NT2/D1 (cell line): Measurements from ENCODE around the gene CWC25.

ENCODE experiments used
- DNase-seq: peaks from one replicate; pipeline ENCODE4 v3.0.0-alpha.2; 2011; ENCODE audit warnings: low read depth, low spot score
- H3K27me3 ChIP-seq: 2 replicates; pipeline ENCODE4 v1.6.0; 2011; ENCODE audit warnings: mild to moderate bottlenecking; ENCODE audit not compliant: insufficient read length, insufficient read depth
- H3K36me3 ChIP-seq: 2 replicates; pipeline ENCODE4 v1.6.1; 2011; ENCODE audit warnings: mild to moderate bottlenecking, low read length, mixed read lengths; ENCODE audit not compliant: insufficient read depth, insufficient read length
- H3K4me1 ChIP-seq: 2 replicates; pipeline ENCODE4 v1.5.1; 2011; ENCODE audit not compliant: insufficient read depth, insufficient read length
- H3K4me3 ChIP-seq: 2 replicates; pipeline ENCODE4 v1.5.1; 2011; ENCODE audit warnings: low read depth; ENCODE audit not compliant: insufficient read length
- H3K9ac ChIP-seq: 2 replicates; pipeline ENCODE4 v1.6.0; 2011; ENCODE audit warnings: low read depth; ENCODE audit not compliant: insufficient read length
- H3K9me3 ChIP-seq: 2 replicates; pipeline ENCODE4 v1.5.1; 2011; ENCODE audit warnings: mild to moderate bottlenecking, low read length; ENCODE audit not compliant: insufficient read depth
- SUZ12 ChIP-seq: IDR thresholded peaks from 2 replicates; pipeline ENCODE4 v1.6.1; 2011; ENCODE audit not compliant: insufficient read length, insufficient read depth; ENCODE audit errors: extremely low read depth
- YY1 ChIP-seq: IDR thresholded peaks from 2 replicates; pipeline ENCODE4 v1.6.1; 2011; ENCODE audit not compliant: insufficient read length, insufficient read depth
- ZNF274 ChIP-seq: IDR thresholded peaks from 2 replicates; pipeline ENCODE4 v1.6.1; 2011; ENCODE audit warnings: mild to moderate bottlenecking, low read depth, low read length

CWC25 gene

GRCh38 chr17:38848557-38848891, 23.4 kb upstream of the CWC25 start:
- Histone ChIP-seq H3K27me3 (no peaks in the 10 kb centered on the region), H3K4me3 (no peak overlapping the region), H3K9me3 (no peaks in the 10 kb centered on the region), H3K4me1 (peaks cover 2% of the 10 kb centered on the region), H3K36me3 (peaks cover 69% of the 10 kb centered on the region), H3K9ac (no peak overlapping the region)
- TF ChIP-seq YY1: no peak
- TF ChIP-seq SUZ12: no peak
- no peak for TF ChIP-seq ZNF274
- DNase-seq: no peak

GRCh38 chr17:38844261-38844757, 19.2 kb upstream of the CWC25 start:
- Histone ChIP-seq H3K4me3 (no peak overlapping the region), H3K4me1 (peaks cover 6% of the 10 kb centered on the region), H3K9ac (no peak overlapping the region), H3K9me3 (no peaks in the 10 kb centered on the region), H3K27me3 (no peaks in the 10 kb centered on the region), H3K36me3 (peaks cover 29% of the 10 kb centered on the region)
- DNase-seq: no peak
- TF ChIP-seq ZNF274 (no peak), SUZ12 (no peak), YY1 (no peak)

- no peaks in the 10 kb centered on the region for H3K9me3 ChIP-seq
- peak overlapping the region; percentile 92 for H3K9ac ChIP-seq
- peak overlapping the region; percentile 96 for H3K4me3 ChIP-seq
- H3K4me1 ChIP-seq: peaks cover 3% of the 10 kb centered on the region
- no peak for DNase-seq
- no peak for TF ChIP-seq SUZ12
- no peak for TF ChIP-seq ZNF274
- no peak for TF ChIP-seq YY1
- no peaks in the 10 kb centered on the region for H3K27me3 ChIP-seq
- peaks cover 23% of the 10 kb centered on the region for H3K36me3 ChIP-seq
Observed at GRCh38 chr17:38825762-38826247, 684 bp upstream of the CWC25 start.

GRCh38 chr17:38815576-38816193, 9.4 kb downstream of the CWC25 start:
- Histone ChIP-seq H3K36me3 (peaks cover 71% of the 10 kb centered on the region), H3K9ac (no peak overlapping the region), H3K27me3 (no peaks in the 10 kb centered on the region), H3K4me3 (no peak overlapping the region), H3K9me3 (no peaks in the 10 kb centered on the region), H3K4me1 (no peaks in the 10 kb centered on the region)
- TF ChIP-seq YY1 (no peak), ZNF274 (no peak), SUZ12 (no peak)
- DNase-seq: no peak

- no peaks in the 10 kb centered on the region for H3K4me1 ChIP-seq
- no peaks in the 10 kb centered on the region for H3K27me3 ChIP-seq
- TF ChIP-seq SUZ12 (no peak), YY1 (no peak), ZNF274 (no peak)
- no peaks in the 10 kb centered on the region for H3K9me3 ChIP-seq
- no peak overlapping the region for H3K9ac ChIP-seq
- H3K36me3 ChIP-seq: peaks cover 82% of the 10 kb centered on the region
- no peak for DNase-seq
- no peak overlapping the region for H3K4me3 ChIP-seq
Observed at GRCh38 chr17:38809828-38810227, 15.3 kb downstream of the CWC25 start.

GRCh38 chr17:38800237-38800760, 24.8 kb downstream of the CWC25 start:
- Histone ChIP-seq H3K27me3 (no peaks in the 10 kb centered on the region), H3K4me1 (no peaks in the 10 kb centered on the region), H3K4me3 (peak overlapping the region; percentile 85), H3K36me3 (peaks cover 66% of the 10 kb centered on the region), H3K9me3 (no peaks in the 10 kb centered on the region), H3K9ac (peak overlapping the region; percentile 15)
- no peak for TF ChIP-seq YY1
- no peak for TF ChIP-seq SUZ12
- no peak for TF ChIP-seq ZNF274
- DNase-seq: no peak

GRCh38 chr17:38799501-38800236, 25.5 kb downstream of the CWC25 start, which contains the start of gene PIP4K2B:
TSS of gene PIP4K2B (minus strand) at chr17:38799556. CDS start at chr17:38799424, 132 bp downstream.
- Histone ChIP-seq H3K36me3 (peaks cover 65% of the 10 kb centered on the region), H3K4me3 (peak within 1 kb of the TSS; percentile 85), H3K4me1 (no peaks in the 10 kb centered on the region), H3K27me3 (no peaks in the 10 kb centered on the region), H3K9ac (peak within 1 kb of the TSS; percentile 98), H3K9me3 (no peaks in the 10 kb centered on the region)
- DNase-seq: peak; percentile 78
- no peak for TF ChIP-seq ZNF274
- peak; percentile 89 for TF ChIP-seq YY1
- no peak for TF ChIP-seq SUZ12
